Mucosa of descending colon (tissue), 3 donors: ENCODE results near the gene ENTREP1. TPM values are rescaled to one million over a fixed set of nuclear protein-coding genes. Genes with fewer than 3 reads are reported as not detected.

Source experiments
- ATAC-seq: fragments of 200-7000 bp; cut with Tn5 transposase; one replicate; pipeline ENCODE4 v1.9.1; 2020; ENCODE audit warnings: mild to moderate bottlenecking, moderate library complexity
- DNase-seq, 3 donors: peaks; one replicate each; pipeline ENCODE4 v3.0.0-alpha.2; 2020
- H3K36me3 ChIP-seq: fragments of 200-600 bp; one replicate; pipeline ENCODE4 v1.8.0; 2021; ENCODE audit warnings: low read depth, mild to moderate bottlenecking
- H3K4me1 ChIP-seq: fragments of 200-600 bp; one replicate; pipeline ENCODE4 v1.8.0; 2021; ENCODE audit warnings: low read depth, mild to moderate bottlenecking
- H3K4me3 ChIP-seq: fragments of 200-600 bp; one replicate; pipeline ENCODE4 v1.8.0; 2021; ENCODE audit warnings: mild to moderate bottlenecking
- H3K9me3 ChIP-seq: fragments of 200-600 bp; one replicate; pipeline ENCODE4 v1.8.0; 2021; ENCODE audit warnings: mild to moderate bottlenecking
- CTCF ChIP-seq: fragments of 200-600 bp; IDR thresholded peaks from one replicate; pipeline ENCODE4 v1.8.0; 2022; ENCODE audit warnings: antibody characterized with exemption, mild to moderate bottlenecking
- intact Hi-C, 2 donors: fragments of 100-400 bp; cut with DNase I in 1 of 2; cut with micrococcal nuclease in 1 of 2; formaldehyde crosslinking; loops; one replicate each; pipeline versions ENCODE4 v1.11.0 to v1.11.1; 2022; cut with DNase I, micrococcal nuclease
- total RNA-seq, 3 donors: library from RNA; stranded (reverse); fragmentation: NEBNext Ultra II Directional in 2 of 3; extraction: Animal tissue kit (Norgen Biotek cat#: 25700) in 2 of 3; gene quantifications; one replicate each; pipeline versions ENCODE4 v1.2.1 to v1.2.4, GENCODE V29; 2021 to 2023
- donor health status: DM: no; HTN: no; CAD: no; lungs with moderate emphysema.
- donor health status: DM: no; HTN: no; CAD: no.
- donor health status: DM: no; HTN: yes; CAD: no.

Gene ENTREP1
- total RNA-seq, 3 donors from 2014 or later, result 1.3 to 4.1 (median 3.4) TPM

- Histone ChIP-seq H3K36me3 (no peaks in the 10 kb centered on the region), H3K4me3 (no peak overlapping the region), H3K4me1 (no peaks in the 10 kb centered on the region), H3K9me3 (no peaks in the 10 kb centered on the region)
- no peak for ATAC-seq
- TF ChIP-seq CTCF, result no peak
- intact Hi-C loops, result no loop called here
- DNase-seq, result no peak
These were observed 57.1 kb downstream of the ENTREP1 start for GRCh38 chr9:69382135-69382534.

- Histone ChIP-seq H3K9me3 (no peaks in the 10 kb centered on the region), H3K4me1 (no peaks in the 10 kb centered on the region), H3K36me3 (no peaks in the 10 kb centered on the region), H3K4me3 (no peak overlapping the region)
- TF ChIP-seq CTCF, result no peak
- DNase-seq (no peak), ATAC-seq (no peak)
- intact Hi-C loops, result no loop called here
These were observed 60.6 kb downstream of the ENTREP1 start for GRCh38 chr9:69385581-69386033.

- Histone ChIP-seq H3K4me3 (no peak overlapping the region), H3K4me1 (no peaks in the 10 kb centered on the region), H3K9me3 (no peaks in the 10 kb centered on the region), H3K36me3 (no peaks in the 10 kb centered on the region)
- no peak for TF ChIP-seq CTCF
- no peak for DNase-seq
- intact Hi-C loops, result no loop called here
- no peak for ATAC-seq
These were observed 61.6 kb downstream of the ENTREP1 start for GRCh38 chr9:69386651-69387050.

- Histone ChIP-seq H3K36me3 (no peaks in the 10 kb centered on the region), H3K4me3 (no peak overlapping the region), H3K4me1 (no peaks in the 10 kb centered on the region), H3K9me3 (no peaks in the 10 kb centered on the region)
- no peak for ATAC-seq
- intact Hi-C loops, result no loop called here
- no peak for DNase-seq
- TF ChIP-seq CTCF, result no peak
These were observed 63.6 kb downstream of the ENTREP1 start for GRCh38 chr9:69388596-69388995.

- Histone ChIP-seq H3K4me3 (no peak overlapping the region), H3K36me3 (no peaks in the 10 kb centered on the region), H3K9me3 (no peaks in the 10 kb centered on the region), H3K4me1 (no peaks in the 10 kb centered on the region)
- intact Hi-C loops, result no loop called here
- no peak for TF ChIP-seq CTCF
- ATAC-seq (no peak), DNase-seq (no peak)
These were observed 64.5 kb downstream of the ENTREP1 start for GRCh38 chr9:69389437-69389995.

GRCh38 chr9:69391487-69391886, 66.5 kb downstream of the ENTREP1 start:
- TF ChIP-seq CTCF, result no peak
- Histone ChIP-seq H3K4me3 (no peak overlapping the region), H3K4me1 (no peaks in the 10 kb centered on the region), H3K36me3 (no peaks in the 10 kb centered on the region), H3K9me3 (no peaks in the 10 kb centered on the region)
- ATAC-seq (no peak), DNase-seq (no peak)
- intact Hi-C loops, result no loop called here
